HEK293 (cell line): ENCODE data around the gene VASP.

Experiments
- ELK4 ChIP-seq: IDR thresholded peaks from 2 replicates; pipeline ENCODE4 v1.6.1; 2011; ENCODE audit warnings: mild to moderate bottlenecking, low read depth, low read length, borderline replicate concordance
- GFI1B ChIP-seq: fragments of 450-650 bp; formaldehyde crosslinking; IDR thresholded peaks from 2 replicates; pipeline ENCODE4 v1.5.1; 2016; ENCODE audit warnings: missing biosample characterization, missing genetic modification characterization
- KLF10 ChIP-seq: fragments of 450-650 bp; IDR thresholded peaks from 2 replicates; pipeline ENCODE4 v1.5.1; 2018; ENCODE audit warnings: missing biosample characterization, mild to moderate bottlenecking, missing genetic modification characterization
- KLF17 ChIP-seq: fragments of 450-650 bp; formaldehyde crosslinking; IDR thresholded peaks from 2 replicates; pipeline ENCODE4 v1.5.1; 2016; ENCODE audit warnings: missing biosample characterization, missing genetic modification characterization
- PRDM2 ChIP-seq: fragments of 450-650 bp; formaldehyde crosslinking; IDR thresholded peaks from 2 replicates; pipeline ENCODE4 v1.5.1; 2016; ENCODE audit warnings: missing biosample characterization, missing genetic modification characterization, borderline replicate concordance
- SALL2 ChIP-seq: fragments of 450-650 bp; formaldehyde crosslinking; IDR thresholded peaks from 2 replicates; pipeline ENCODE4 v1.5.0; 2017; ENCODE audit warnings: missing biosample characterization, mild to moderate bottlenecking, missing genetic modification characterization, borderline replicate concordance
- SCRT1 ChIP-seq: fragments of 450-650 bp; formaldehyde crosslinking; IDR thresholded peaks from 2 replicates; pipeline ENCODE4 v1.5.1; 2016; ENCODE audit warnings: missing biosample characterization, missing genetic modification characterization, borderline replicate concordance
- ZBTB20 ChIP-seq: fragments of 450-650 bp; formaldehyde crosslinking; IDR thresholded peaks from 2 replicates; pipeline ENCODE4 v1.5.1; 2016; ENCODE audit warnings: missing biosample characterization, missing genetic modification characterization
- ZNF10 ChIP-seq: fragments of 450-650 bp; formaldehyde crosslinking; IDR thresholded peaks from 2 replicates; pipeline ENCODE4 v1.5.1; 2017; ENCODE audit warnings: missing biosample characterization, missing genetic modification characterization
- ZNF132 ChIP-seq: fragments of 450-650 bp; formaldehyde crosslinking; IDR thresholded peaks from 2 replicates; pipeline ENCODE4 v1.5.1; 2017; ENCODE audit warnings: missing biosample characterization, missing genetic modification characterization, borderline replicate concordance
- ZNF138 ChIP-seq: fragments of 450-650 bp; formaldehyde crosslinking; IDR thresholded peaks from 2 replicates; pipeline ENCODE4 v1.5.1; 2016; ENCODE audit warnings: missing biosample characterization, missing genetic modification characterization, borderline replicate concordance
- ZNF140 ChIP-seq: fragments of 450-650 bp; formaldehyde crosslinking; IDR thresholded peaks from 2 replicates; pipeline ENCODE4 v1.5.1; 2016; ENCODE audit warnings: missing biosample characterization, missing genetic modification characterization
- ZNF148 ChIP-seq: fragments of 450-650 bp; formaldehyde crosslinking; IDR thresholded peaks from 2 replicates; pipeline ENCODE4 v1.5.0; 2017; ENCODE audit warnings: missing biosample characterization, missing genetic modification characterization, borderline replicate concordance
- ZNF16 ChIP-seq: fragments of 450-650 bp; formaldehyde crosslinking; IDR thresholded peaks from 2 replicates; pipeline ENCODE4 v1.5.1; 2016; ENCODE audit warnings: low read depth, missing biosample characterization, missing genetic modification characterization
- ZNF19 ChIP-seq: fragments of 450-650 bp; formaldehyde crosslinking; IDR thresholded peaks from 2 replicates; pipeline ENCODE4; 2016; ENCODE audit warnings: missing biosample characterization, missing genetic modification characterization, low read depth
- ZNF2 ChIP-seq: fragments of 450-650 bp; formaldehyde crosslinking; IDR thresholded peaks from 2 replicates; pipeline ENCODE4 v1.5.1; 2016; ENCODE audit warnings: missing biosample characterization, missing genetic modification characterization
- ZNF202 ChIP-seq: fragments of 450-650 bp; formaldehyde crosslinking; IDR thresholded peaks from 2 replicates; pipeline ENCODE4 v1.5.1; 2016; ENCODE audit warnings: missing biosample characterization, missing genetic modification characterization, borderline replicate concordance
- ZNF211 ChIP-seq: fragments of 450-650 bp; formaldehyde crosslinking; IDR thresholded peaks from 2 replicates; pipeline ENCODE4 v1.5.1; 2016; ENCODE audit warnings: low read depth, missing biosample characterization, missing genetic modification characterization
- ZNF354C ChIP-seq: fragments of 450-650 bp; formaldehyde crosslinking; IDR thresholded peaks from 2 replicates; pipeline ENCODE4 v1.5.1; 2016; ENCODE audit warnings: missing biosample characterization, missing genetic modification characterization, low read depth, borderline replicate concordance
- ZNF449 ChIP-seq: fragments of 450-650 bp; formaldehyde crosslinking; IDR thresholded peaks from 2 replicates; pipeline ENCODE4 v1.5.1; 2017; ENCODE audit warnings: missing biosample characterization, mild to moderate bottlenecking, missing genetic modification characterization, moderate library complexity
- ZNF514 ChIP-seq: fragments of 450-650 bp; formaldehyde crosslinking; IDR thresholded peaks from 2 replicates; pipeline ENCODE4 v1.5.1; 2016; ENCODE audit warnings: missing biosample characterization, missing genetic modification characterization
- ZNF529 ChIP-seq: fragments of 450-650 bp; formaldehyde crosslinking; IDR thresholded peaks from 2 replicates; pipeline ENCODE4 v1.5.1; 2017; ENCODE audit warnings: missing genetic modification characterization, missing biosample characterization; ENCODE audit not compliant: insufficient replicate concordance
- ZNF596 ChIP-seq: fragments of 450-650 bp; IDR thresholded peaks from 2 replicates; pipeline ENCODE4 v1.5.0; 2018; ENCODE audit warnings: missing biosample characterization, mild to moderate bottlenecking, missing genetic modification characterization, moderate library complexity
- ZNF626 ChIP-seq: fragments of 450-650 bp; sonication (Bioruptor Pico); formaldehyde crosslinking; IDR thresholded peaks from 2 replicates; pipeline ENCODE4 v1.5.1; 2018; ENCODE audit warnings: missing biosample characterization, missing genetic modification characterization, inconsistent platforms
- ZNF629 ChIP-seq: fragments of 450-650 bp; formaldehyde crosslinking; IDR thresholded peaks from 2 replicates; pipeline ENCODE4 v1.5.1; 2017; ENCODE audit warnings: missing biosample characterization, missing genetic modification characterization
- ZNF658 ChIP-seq: fragments of 450-650 bp; formaldehyde crosslinking; IDR thresholded peaks from 2 replicates; pipeline ENCODE4; 2016; ENCODE audit warnings: missing biosample characterization, missing genetic modification characterization
- ZNF670 ChIP-seq: fragments of 450-650 bp; formaldehyde crosslinking; IDR thresholded peaks from 2 replicates; pipeline ENCODE4 v1.5.1; 2016; ENCODE audit warnings: missing biosample characterization, missing genetic modification characterization, low read depth
- ZSCAN23 ChIP-seq: fragments of 450-650 bp; formaldehyde crosslinking; IDR thresholded peaks from 2 replicates; pipeline ENCODE4 v1.5.1; 2016; ENCODE audit warnings: missing biosample characterization, missing genetic modification characterization

The VASP gene

GRCh38 chr19:45485305-45486077 is 21.8 kb upstream of the VASP start (continued):
- TF ChIP-seq ZNF449 (tag by site-specific recombination) (no peak), ZNF138 (tag by site-specific recombination) (no peak), ZNF10 (tag by site-specific recombination) (no peak), GFI1B (tag by site-specific recombination) (no peak), ZNF514 (tag by site-specific recombination) (no peak), ZNF16 (tag by site-specific recombination) (no peak), ZNF670 (no peak), ZNF140 (no peak), ZNF596 (no peak), ZNF629 (tag by site-specific recombination) (no peak), ZNF354C (tag by site-specific recombination) (no peak), ZNF148 (tag by site-specific recombination) (no peak), ZNF2 (tag by site-specific recombination) (no peak), ZNF202 (no peak), KLF10 (no peak), PRDM2 (tag by site-specific recombination) (no peak), ELK4 (no peak), ZSCAN23 (tag by site-specific recombination) (no peak), ZBTB20 (peak; percentile 53), SCRT1 (tag by site-specific recombination) (no peak), ZNF626 (tag by site-specific recombination) (no peak), ZNF658 (tag by site-specific recombination) (no peak), KLF17 (tag by site-specific recombination) (no peak), SALL2 (tag by site-specific recombination) (no peak), ZNF132 (tag by site-specific recombination) (no peak), ZNF19 (no peak), ZNF529 (no peak), ZNF211 (tag by site-specific recombination) (no peak)
